ENCODE results near the gene GIPC2.
A peak's percentile ranks its signal among the peaks of the same experiment; 100 is the strongest.

- TF ChIP-seq FOSL1 (tag; conservative IDR thresholded peaks at IDR 0.05) = no peak
- TF ChIP-seq FOXA3 (CRISPR knock-in tag; conservative IDR thresholded peaks at IDR 0.05 in 1 of 2, IDR thresholded peaks at IDR 0.05 in 1 of 2) = peak in 1 of 2 experiments; percentile 45; a peak in 1 of 4 replicates
- TF ChIP-seq ILK (tag; IDR thresholded peaks at IDR 0.05; ENCODE audit: borderline replicate concordance, low read depth) = no peak
- TF ChIP-seq ZNF780A (CRISPR knock-in tag; IDR thresholded peaks at IDR 0.05) = no peak
- no peak for TF ChIP-seq CEBPB (tag; IDR thresholded peaks at IDR 0.05)
- TF ChIP-seq ZNF3 (CRISPR knock-in tag; IDR thresholded peaks at IDR 0.05) = no peak
- TF ChIP-seq BHLHE40 (IDR thresholded peaks at IDR 0.05; ENCODE audit: low read length) = no peak
- TF ChIP-seq FIP1L1 (IDR thresholded peaks at IDR 0.05; ENCODE audit: low read depth, low read length, poor library complexity, severe bottlenecking) = no peak
- no peak for TF ChIP-seq BRCA1 (IDR thresholded peaks at IDR 0.05)
- no peak for TF ChIP-seq BRCA1 (CRISPR knock-in tag; IDR thresholded peaks at IDR 0.05)
These were observed 39.2 kb upstream of the GIPC2 start for GRCh38 chr1:78006521-78006920.

All from K562 (cell line).